Skeletal muscle tissue (tissue), 4 donors: Measurements from ENCODE around the gene PPARD. TPM values are rescaled to one million over a fixed set of nuclear protein-coding genes. Genes with fewer than 3 reads are reported as not detected.

Experiments used
- H3K27ac ChIP-seq: one replicate; pipeline ENCODE4 v1.7.0; 2013; ENCODE audit warnings: mild to moderate bottlenecking, low read depth, low read length, inconsistent platforms
- H3K27me3 ChIP-seq, 3 donors: one replicate each; pipeline ENCODE4 v1.7.0; 2013; ENCODE audit warnings: low read length in 3 of 3; ENCODE audit not compliant: control insufficient read depth in 3 of 3, insufficient read depth in 3 of 3
- H3K36me3 ChIP-seq, 3 donors: one replicate each; pipeline ENCODE4 v1.7.0; 2013; ENCODE audit warnings: low read length in 3 of 3; ENCODE audit not compliant: control insufficient read depth in 3 of 3, insufficient read depth in 3 of 3
- H3K4me1 ChIP-seq, 3 donors: one replicate each; pipeline ENCODE4 v1.7.0; 2013; ENCODE audit warnings: low read length in 3 of 3, mild to moderate bottlenecking in 3 of 3; ENCODE audit not compliant: control insufficient read depth in 3 of 3, insufficient read depth in 3 of 3
- H3K4me3 ChIP-seq, 3 donors: one replicate each; pipeline ENCODE4 v1.7.0; 2013; ENCODE audit warnings: low read length in 3 of 3
- H3K9ac ChIP-seq, 3 donors: one replicate each; pipeline ENCODE4 v1.7.0; 2013; ENCODE audit warnings: low read length in 3 of 3, mild to moderate bottlenecking in 3 of 3, moderate library complexity in 2 of 3, low read depth in 1 of 3
- H3K9me3 ChIP-seq, 3 donors: one replicate each; pipeline ENCODE4 v1.7.0; 2013; ENCODE audit warnings: low read length in 3 of 3; ENCODE audit not compliant: control insufficient read depth in 3 of 3
- total RNA-seq: library from RNA; depleted of rRNA; stranded (reverse); fragments of >200 nt; gene quantifications from one replicate; pipeline ENCODE4 v1.2.3, GENCODE V29; 2014
- donor health status: Osteomylitis.

PPARD gene
- total RNA-seq, 1 donor from 2014 or later: 2.6 TPM

- Histone ChIP-seq H3K36me3 (peaks cover 15 to 32% (median 15%) of the 10 kb centered on the region in 3 donors), H3K27ac (peak overlapping the region; percentile 80)
Observed at GRCh38 chr6:35454391-35455110, 112.2 kb downstream of the PPARD start.

GRCh38 chr6:35457907-35458306 lies 115.5 kb downstream of the PPARD start:
- Histone ChIP-seq H3K9me3 (no peaks in the 10 kb centered on the region), H3K4me1 (peaks cover 27 to 28% (median 27%) of the 10 kb centered on the region in 3 donors), H3K4me3 (no peak overlapping the region), H3K27ac (no peak overlapping the region), H3K36me3 (peaks cover 19 to 33% (median 22%) of the 10 kb centered on the region in 3 donors), H3K9ac (no peak overlapping the region), H3K27me3 (no peaks in the 10 kb centered on the region)

More at GRCh38 chr6:35454391-35455110, 112.2 kb downstream of the PPARD start:
- peaks cover 31 to 37% (median 36%) of the 10 kb centered on the region in 3 donors for H3K4me1 ChIP-seq
- peak overlapping the region in 2 of 3 donors; percentile 35 to 45 for H3K4me3 ChIP-seq
- H3K27me3 ChIP-seq: no peaks in the 10 kb centered on the region
- peak overlapping the region; percentile 28 to 68 (median 54) for H3K9ac ChIP-seq
- no peaks in the 10 kb centered on the region for H3K9me3 ChIP-seq

DNA sequence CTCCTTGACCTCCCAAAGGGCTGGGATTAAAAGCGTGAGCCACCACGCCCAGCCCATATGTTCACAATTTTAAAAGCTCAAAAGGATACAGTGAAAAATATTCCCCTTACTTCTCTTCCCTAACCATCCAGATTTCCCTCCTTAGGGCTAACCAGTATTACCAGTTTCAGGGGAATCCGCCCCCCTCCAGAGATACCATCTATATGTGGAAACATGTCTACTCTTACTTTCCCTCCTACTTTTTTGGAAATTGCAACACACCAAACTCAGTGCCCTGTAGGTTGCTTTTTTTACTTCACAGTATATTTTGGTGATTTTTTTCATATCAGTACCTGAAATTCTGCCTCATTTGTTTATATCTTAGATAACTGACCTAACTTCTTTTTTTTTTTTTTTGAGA lies 118.9 kb downstream of the PPARD start:
- H3K27me3 ChIP-seq: no peaks in the 10 kb centered on the region
- no peak overlapping the region for H3K27ac ChIP-seq
- H3K4me3 ChIP-seq: no peak overlapping the region
- no peak overlapping the region for H3K9ac ChIP-seq
- H3K4me1 ChIP-seq: no peaks in the 10 kb centered on the region
- H3K9me3 ChIP-seq: no peaks in the 10 kb centered on the region
- peaks cover 18 to 32% (median 20%) of the 10 kb centered on the region in 3 donors for H3K36me3 ChIP-seq

GRCh38 chr6:35463292-35463691 lies 120.9 kb downstream of the PPARD start:
- H3K27ac ChIP-seq: no peak overlapping the region
- peaks cover 15 to 21% (median 16%) of the 10 kb centered on the region in 3 donors for H3K36me3 ChIP-seq
- H3K9me3 ChIP-seq: no peaks in the 10 kb centered on the region
- H3K4me1 ChIP-seq: peaks cover 6 to 9% (median 7%) of the 10 kb centered on the region in 3 donors
- H3K4me3 ChIP-seq: no peak overlapping the region
- H3K27me3 ChIP-seq: no peaks in the 10 kb centered on the region
- H3K9ac ChIP-seq: no peak overlapping the region

GRCh38 chr6:35465646-35466045 lies 123.3 kb downstream of the PPARD start:
- no peak overlapping the region for H3K9ac ChIP-seq
- no peak overlapping the region for H3K4me3 ChIP-seq
- H3K36me3 ChIP-seq: peaks cover 13 to 20% (median 19%) of the 10 kb centered on the region in 3 donors
- H3K27ac ChIP-seq: no peak overlapping the region
- peaks cover 16 to 31% (median 25%) of the 10 kb centered on the region in 3 donors for H3K4me1 ChIP-seq
- H3K9me3 ChIP-seq: no peaks in the 10 kb centered on the region
- H3K27me3 ChIP-seq: no peaks in the 10 kb centered on the region

DNA sequence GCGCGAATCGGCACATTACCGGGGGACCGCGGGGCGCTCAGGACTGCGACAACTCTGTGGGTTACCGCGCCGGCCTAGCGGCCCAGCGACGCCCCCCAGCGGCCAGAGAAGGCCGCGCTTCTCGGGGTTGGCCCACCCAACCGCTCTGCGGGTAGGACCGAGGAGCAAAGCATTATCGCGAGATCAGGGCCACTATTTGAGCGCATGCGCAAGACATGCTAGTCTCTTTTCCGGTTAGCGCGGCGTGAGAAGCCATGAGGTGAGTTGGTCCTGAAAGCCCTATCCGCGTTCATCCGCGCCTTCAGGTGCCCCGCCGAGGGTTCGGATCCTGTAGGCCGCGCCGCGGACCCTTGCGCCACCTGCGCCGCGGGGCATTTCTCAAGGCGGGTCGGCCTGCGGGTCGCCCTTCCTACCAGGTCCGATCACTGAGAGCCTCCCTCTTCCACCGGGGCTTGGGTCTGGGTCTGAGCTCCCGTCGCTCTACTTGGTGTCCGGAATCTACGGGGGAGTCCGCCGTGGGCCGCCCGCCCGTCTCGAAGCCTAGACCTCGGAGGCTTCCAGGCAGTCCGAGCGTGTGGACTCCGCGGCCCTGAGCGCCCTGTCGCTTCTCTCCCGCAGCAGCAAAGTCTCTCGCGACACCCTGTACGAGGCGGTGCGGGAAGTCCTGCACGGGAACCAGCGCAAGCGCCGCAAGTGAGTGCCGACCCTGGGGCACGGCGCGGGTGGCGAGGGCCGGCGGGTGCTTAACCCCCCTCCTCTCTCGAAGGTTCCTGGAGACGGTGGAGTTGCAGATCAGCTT lies 126.0 kb downstream of the PPARD start, which contains the start of gene RPL10A:
Gene RPL10A, plus strand, starts transcription at position 221 of the 799 bp plus-strand sequence. Its CDS starts 34 bp downstream, at position 255.
- H3K9ac ChIP-seq: peak within 1 kb of the TSS; percentile 89 to 97 (median 95)
- H3K27ac ChIP-seq: peak within 1 kb of the TSS; percentile 92
- peaks cover 22 to 35% (median 29%) of the 10 kb centered on the region in 3 donors for H3K36me3 ChIP-seq
- no peaks in the 10 kb centered on the region for H3K9me3 ChIP-seq
- peaks cover 16 to 34% (median 30%) of the 10 kb centered on the region in 3 donors for H3K4me1 ChIP-seq
- H3K4me3 ChIP-seq: peak within 1 kb of the TSS; percentile 79 to 95 (median 88)
- no peaks in the 10 kb centered on the region for H3K27me3 ChIP-seq

- no peaks in the 10 kb centered on the region for H3K9me3 ChIP-seq
Observed at GRCh38 chr6:35468980-35469750, 126.8 kb downstream of the PPARD start.

DNA sequence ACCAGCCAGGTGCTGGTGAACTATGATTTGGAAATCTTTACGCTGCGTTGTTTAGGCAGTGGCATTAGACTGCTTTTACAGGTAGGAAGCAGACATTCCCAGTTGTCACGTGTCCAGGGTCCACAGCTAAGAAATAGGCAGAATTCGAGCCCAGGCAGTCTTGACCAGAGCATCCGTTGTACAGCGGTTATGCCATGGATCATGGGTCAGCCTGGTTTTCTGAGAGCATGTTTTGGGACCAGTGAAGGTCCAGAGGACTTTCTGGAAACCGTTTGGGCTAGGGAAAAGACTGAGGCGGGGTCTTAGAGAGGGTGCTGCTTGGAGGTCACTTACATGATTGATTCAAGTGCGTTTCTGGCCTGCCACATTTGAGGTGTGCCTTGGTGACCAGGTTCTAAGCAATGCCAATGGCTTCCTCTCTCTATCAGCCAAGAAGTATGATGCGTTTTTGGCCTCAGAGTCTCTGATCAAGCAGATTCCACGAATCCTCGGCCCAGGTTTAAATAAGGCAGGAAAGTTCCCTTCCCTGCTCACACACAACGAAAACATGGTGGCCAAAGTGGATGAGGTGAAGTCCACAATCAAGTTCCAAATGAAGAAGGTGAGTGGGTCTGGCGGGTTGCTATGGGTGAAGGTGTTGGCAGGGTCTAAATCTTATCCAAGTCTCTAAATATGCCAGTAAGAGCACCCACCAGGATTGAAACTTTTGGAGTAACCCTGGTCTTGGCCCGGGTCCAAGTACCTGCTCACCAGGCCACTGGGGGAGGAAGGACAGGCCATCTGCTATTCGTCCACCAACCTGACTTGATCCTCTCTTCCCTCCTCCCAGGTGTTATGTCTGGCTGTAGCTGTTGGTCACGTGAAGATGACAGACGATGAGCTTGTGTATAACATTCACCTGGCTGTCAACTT lies 127.6 kb downstream of the PPARD start:
- peak overlapping the region; percentile 79 to 95 (median 88) for H3K4me3 ChIP-seq
- peak overlapping the region; percentile 92 for H3K27ac ChIP-seq
- H3K9ac ChIP-seq: peak overlapping the region; percentile 89 to 97 (median 95)
- H3K27me3 ChIP-seq: no peaks in the 10 kb centered on the region
- H3K9me3 ChIP-seq: no peaks in the 10 kb centered on the region
- H3K4me1 ChIP-seq: peaks cover 16 to 34% (median 30%) of the 10 kb centered on the region in 3 donors
- H3K36me3 ChIP-seq: peaks cover 24 to 41% (median 35%) of the 10 kb centered on the region in 3 donors

More at GRCh38 chr6:35468980-35469750, 126.8 kb downstream of the PPARD start:
- Histone ChIP-seq H3K27me3 (no peaks in the 10 kb centered on the region), H3K9ac (peak overlapping the region; percentile 89 to 97 (median 95)), H3K27ac (peak overlapping the region; percentile 92), H3K4me1 (peaks cover 16 to 34% (median 30%) of the 10 kb centered on the region in 3 donors), H3K4me3 (peak overlapping the region; percentile 79 to 95 (median 88)), H3K36me3 (peaks cover 22 to 37% (median 29%) of the 10 kb centered on the region in 3 donors)
